ENCODE data around the gene SPDYE6.
"Not testable (repeated sequence)": the region's sequence is repeated elsewhere in the genome, so short reads cannot be mapped to it uniquely, and the experiment has no call there.

The SPDYE6 gene

GRCh38 chr7:102389810-102390209 lies 33.6 kb upstream of the SPDYE6 start:
- no peaks in the 10 kb centered on the region for H3K4me1 Mint-ChIP-seq
- H3K4me3 Mint-ChIP-seq = no peak overlapping the region
- TF ChIP-seq CTCF (IDR thresholded peaks at IDR 0.05; ENCODE audit: unreplicated experiment in 3 of 3) = no peak

GRCh38 chr7:102387064-102387463 lies 30.8 kb upstream of the SPDYE6 start:
- Mint-ChIP-seq H3K27me3 (ENCODE audit: low read depth) (no peaks in the 10 kb centered on the region), H3K4me1 (no peaks in the 10 kb centered on the region), H3K4me3 (no peak overlapping the region), H3K36me3 (ENCODE audit: low read depth) (peaks cover 32% of the 10 kb centered on the region), H3K27ac (no peak overlapping the region), H3K9me3 (no peaks in the 10 kb centered on the region)
- no peak for TF ChIP-seq CTCF (IDR thresholded peaks at IDR 0.05; ENCODE audit: unreplicated experiment in 3 of 3)

More at GRCh38 chr7:102389810-102390209, 33.6 kb upstream of the SPDYE6 start:
- Mint-ChIP-seq H3K36me3 (ENCODE audit: low read depth) (peaks cover 23% of the 10 kb centered on the region), H3K27ac (no peak overlapping the region), H3K27me3 (ENCODE audit: low read depth) (no peaks in the 10 kb centered on the region), H3K9me3 (no peaks in the 10 kb centered on the region)

GRCh38 chr7:102381696-102382425 lies 25.6 kb upstream of the SPDYE6 start:
- not testable (repeated sequence) for H3K27me3 Mint-ChIP-seq (ENCODE audit: low read depth); H3K4me1 Mint-ChIP-seq; H3K9me3 Mint-ChIP-seq; H3K4me3 Mint-ChIP-seq; H3K27ac Mint-ChIP-seq
- H3K36me3 Mint-ChIP-seq (ENCODE audit: low read depth) = peaks cover 61% of the 10 kb centered on the region

- H3K27me3 Mint-ChIP-seq (ENCODE audit: low read depth); H3K4me3 Mint-ChIP-seq; H3K4me1 Mint-ChIP-seq; H3K9me3 Mint-ChIP-seq: not testable (repeated sequence)
- H3K27ac Mint-ChIP-seq = peak overlapping the region in 1 of 3 experiments; percentile 2
- H3K36me3 Mint-ChIP-seq (ENCODE audit: low read depth) = peaks cover 58% of the 10 kb centered on the region
Observed at GRCh38 chr7:102380837-102381236, 24.6 kb upstream of the SPDYE6 start.

GRCh38 chr7:102376964-102377466 lies 20.8 kb upstream of the SPDYE6 start:
- H3K36me3 Mint-ChIP-seq (ENCODE audit: low read depth) = peaks cover 62% of the 10 kb centered on the region
- H3K9me3 Mint-ChIP-seq = no peaks in the 10 kb centered on the region
- no peak for TF ChIP-seq CTCF (IDR thresholded peaks at IDR 0.05; ENCODE audit: unreplicated experiment in 3 of 3)
- no peak overlapping the region for H3K27ac Mint-ChIP-seq
- H3K27me3 Mint-ChIP-seq (ENCODE audit: low read depth) = no peaks in the 10 kb centered on the region
- no peaks in the 10 kb centered on the region for H3K4me1 Mint-ChIP-seq
- H3K4me3 Mint-ChIP-seq = no peak overlapping the region

GRCh38 chr7:102372796-102373195 lies 16.6 kb upstream of the SPDYE6 start:
- not testable (repeated sequence) for H3K27me3 Mint-ChIP-seq (ENCODE audit: low read depth); H3K4me1 Mint-ChIP-seq; H3K4me3 Mint-ChIP-seq; H3K27ac Mint-ChIP-seq; H3K9me3 Mint-ChIP-seq
- peaks cover 58% of the 10 kb centered on the region for H3K36me3 Mint-ChIP-seq (ENCODE audit: low read depth)

- not testable (repeated sequence) for H3K27me3 Mint-ChIP-seq (ENCODE audit: low read depth); H3K4me3 Mint-ChIP-seq; H3K9me3 Mint-ChIP-seq; H3K4me1 Mint-ChIP-seq; H3K27ac Mint-ChIP-seq
- H3K36me3 Mint-ChIP-seq (ENCODE audit: low read depth) = peaks cover 53% of the 10 kb centered on the region
Observed at GRCh38 chr7:102370038-102370437, 13.8 kb upstream of the SPDYE6 start.

GRCh38 chr7:102365390-102365789 lies 9.1 kb upstream of the SPDYE6 start:
- Mint-ChIP-seq H3K4me3 (peak overlapping the region; percentile 72 to 76 (median 73)), H3K36me3 (ENCODE audit: low read depth) (peaks cover 27% of the 10 kb centered on the region)
- H3K27me3 Mint-ChIP-seq (ENCODE audit: low read depth); H3K4me1 Mint-ChIP-seq; H3K27ac Mint-ChIP-seq; H3K9me3 Mint-ChIP-seq: not testable (repeated sequence)

GRCh38 chr7:102364394-102364886 lies 8.2 kb upstream of the SPDYE6 start:
- H3K9me3 Mint-ChIP-seq; H3K27me3 Mint-ChIP-seq (ENCODE audit: low read depth); H3K4me1 Mint-ChIP-seq: not testable (repeated sequence)
- H3K27ac Mint-ChIP-seq = peak overlapping the region; percentile 78 to 93 (median 89)
- H3K36me3 Mint-ChIP-seq (ENCODE audit: low read depth) = peaks cover 21% of the 10 kb centered on the region
- H3K4me3 Mint-ChIP-seq = peak overlapping the region; percentile 91 to 97 (median 96)
